ENCODE results near the gene CHRNA3. TPM values are rescaled to one million over a fixed set of nuclear protein-coding genes. Genes with fewer than 3 reads are reported as not detected.

CHRNA3 gene
- total RNA-seq, 1 experiment from 2014 or later: not detected

GRCh38 chr15:78599189-78599588 is 21.6 kb downstream of the CHRNA3 start:
- no peak overlapping the region for H2AFZ ChIP-seq (ENCODE audit: low read depth, low read length, poor library complexity, severe bottlenecking)
- no peaks in the 10 kb centered on the region for H3K9me2 ChIP-seq (ENCODE audit: insufficient read depth)
- no peaks in the 10 kb centered on the region for H3K4me1 ChIP-seq (ENCODE audit: control insufficient read depth in 1 of 2, insufficient read depth in 2 of 2, low read length in 2 of 2)
- no peak overlapping the region for H3K4me2 ChIP-seq (ENCODE audit: low read length)
- H3K4me3 ChIP-seq (replicated peaks in 1 of 2; ENCODE audit: low read depth in 1 of 2, low read length in 2 of 2): no peak overlapping the region
- ChIA-PET RAD21 (ENCODE audit: low non-redundant PET in 1 of 2, low total read pairs in 2 of 2, uncharacterized antibody in 2 of 2, unreplicated experiment in 2 of 2) (no interaction called here), CTCF (no interaction called here), POLR2A (no interaction called here)
- no TSS peak for BruUV-seq (replicated peaks)
- intact Hi-C loops (cut with micrococcal nuclease): no loop called here
- H4K20me1 ChIP-seq (ENCODE audit: insufficient read depth): no peaks in the 10 kb centered on the region
- no peaks in the 10 kb centered on the region for H3K79me2 ChIP-seq (ENCODE audit: insufficient read depth, low read length)
- DNase-seq (ENCODE audit: low read depth, low spot score): no peak
- TF ChIP-seq SRF (IDR thresholded peaks at IDR 0.05; ENCODE audit: low read depth) (no peak), EZH2phosphoT487 (IDR thresholded peaks at IDR 0.05; ENCODE audit: borderline replicate concordance) (no peak), POLR2A (IDR thresholded peaks at IDR 0.05; ENCODE audit: borderline replicate concordance, extremely low read depth, insufficient read depth, insufficient read length) (no peak), POLR2AphosphoS5 (IDR thresholded peaks at IDR 0.05; ENCODE audit: low read depth, low read length) (no peak), MAX (IDR thresholded peaks at IDR 0.05) (no peak), ZBTB33 (IDR thresholded peaks at IDR 0.05; ENCODE audit: extremely low read depth, insufficient replicate concordance, low read length) (no peak), CBX3 (IDR thresholded peaks at IDR 0.05; ENCODE audit: low read depth) (no peak), ZFX (IDR thresholded peaks at IDR 0.05) (no peak), ATF3 (IDR thresholded peaks at IDR 0.05) (no peak), SP1 (IDR thresholded peaks at IDR 0.05; ENCODE audit: low read depth) (no peak), CTCF (IDR thresholded peaks at IDR 0.05 in 2 of 3, conservative IDR thresholded peaks at IDR 0.05 in 1 of 3; ENCODE audit: borderline replicate concordance in 1 of 3, insufficient read depth in 1 of 3, low read depth in 2 of 3, low read length in 2 of 3) (no peak), SIN3A (IDR thresholded peaks at IDR 0.05; ENCODE audit: low read depth) (no peak), JUND (IDR thresholded peaks at IDR 0.05) (no peak), ZNF274 (IDR thresholded peaks at IDR 0.05; ENCODE audit: low read depth, low read length) (no peak), REST (IDR thresholded peaks at IDR 0.05; ENCODE audit: low read depth) (no peak), TCF7L2 (IDR thresholded peaks at IDR 0.05; ENCODE audit: borderline replicate concordance, extremely low read depth, insufficient read depth, insufficient read length) (no peak), RAD21 (IDR thresholded peaks at IDR 0.05; ENCODE audit: low read depth) (no peak), FOSL1 (IDR thresholded peaks at IDR 0.05; ENCODE audit: low read depth) (no peak)
- H3K27me3 ChIP-seq (ENCODE audit: insufficient read depth, low read length): no peaks in the 10 kb centered on the region
- H3K9ac ChIP-seq (ENCODE audit: low read length): no peak overlapping the region
- H3K27ac ChIP-seq (ENCODE audit: low read depth, low read length): no peak overlapping the region
- no peaks in the 10 kb centered on the region for H3K9me3 ChIP-seq (ENCODE audit: control insufficient read depth in 1 of 2, insufficient read depth in 1 of 2, low read depth in 1 of 2, low read length in 2 of 2)
- no peak for ATAC-seq
- H3K36me3 ChIP-seq (ENCODE audit: control insufficient read depth in 1 of 2, insufficient read depth in 2 of 2, low read length in 2 of 2): no peaks in the 10 kb centered on the region; a peak in 1 of 4 replicates

Measured in HCT116 (cell line).